BLaER1 treated with 17β-estradiol and CSF1 and Interleukin-3, amounts not matched to agents 10 nM and 100 nM (cell line): ENCODE data around the gene CLEC4D.
A peak's percentile ranks its signal among the peaks of the same experiment; 100 is the strongest.

Source experiments
- H3K27ac ChIP-seq, 11 experiments: shearing (Covaris generic); formaldehyde crosslinking; 2 replicates each; pipeline ENCODE4 v1.8.1; 2022
- H3K27me3 ChIP-seq, 11 experiments: shearing (Covaris generic); formaldehyde crosslinking; 2 replicates each; pipeline ENCODE4 v1.8.1; 2022
- H3K36me3 ChIP-seq, 11 experiments: shearing (Covaris generic); formaldehyde crosslinking; 2 replicates each; pipeline ENCODE4 v1.8.1; 2022
- H3K4me1 ChIP-seq, 10 experiments: shearing (Covaris generic); formaldehyde crosslinking; 2 replicates each; pipeline ENCODE4 v1.8.1; 2022
- H3K4me2 ChIP-seq, 11 experiments: shearing (Covaris generic); formaldehyde crosslinking; 2 replicates each; pipeline ENCODE4 v1.8.1; 2022
- H3K4me3 ChIP-seq, 10 experiments: shearing (Covaris generic); formaldehyde crosslinking; 2 replicates each; pipeline ENCODE4 v1.8.1; 2022
- H3K9ac ChIP-seq, 11 experiments: shearing (Covaris generic); formaldehyde crosslinking; 2 replicates each; pipeline ENCODE4 v1.8.1; 2022
- H3K9me3 ChIP-seq, 11 experiments: shearing (Covaris generic); formaldehyde crosslinking; replicated peaks in 1 of 11; 2 replicates each; pipeline ENCODE4 v1.8.1; 2022
- H4K20me1 ChIP-seq, 11 experiments: shearing (Covaris generic); formaldehyde crosslinking; 2 replicates each; pipeline ENCODE4 v1.8.1; 2022
- Cebpa-rat ChIP-seq, 11 experiments: shearing (Covaris generic); IDR thresholded peaks; 2 replicates each; pipeline ENCODE4 v1.8.1; 2022

CLEC4D gene

GRCh38 chr12:8541562-8541961, 28.3 kb downstream of the CLEC4D start:
- Histone ChIP-seq H3K4me1 (peaks cover 0 to 75% (median 39%) of the 10 kb centered on the region in 10 experiments; a peak in 17 of 20 replicates), H4K20me1 (peaks cover 0 to 6% (median 0%) of the 10 kb centered on the region in 11 experiments; a peak in 2 of 22 replicates)

GRCh38 chr12:8544295-8544694, 31.0 kb downstream of the CLEC4D start:
- peak overlapping the region in 1 of 11 experiments; percentile 36; a peak in 1 of 22 replicates for H3K27ac ChIP-seq
- no peak for TF ChIP-seq Cebpa-rat (IDR thresholded peaks at IDR 0.05)
- H3K4me2 ChIP-seq: peak overlapping the region in 6 of 11 experiments; percentile 17 to 79 (median 42); a peak in 11 of 22 replicates
- H3K36me3 ChIP-seq: 0 out of 22 replicates have a peak, but pooled peaks cover 0 to 1% (median 0%) of the 10 kb centered on the region in 11 experiments
- no peak overlapping the region for H3K4me3 ChIP-seq
- peaks cover 0 to 12% (median 0%) of the 10 kb centered on the region in 11 experiments; a peak in 5 of 22 replicates for H3K9me3 ChIP-seq
- H4K20me1 ChIP-seq: no peaks in the 10 kb centered on the region
- peaks cover 0 to 62% (median 37%) of the 10 kb centered on the region in 10 experiments; a peak in 17 of 20 replicates for H3K4me1 ChIP-seq
- no peaks in the 10 kb centered on the region for H3K27me3 ChIP-seq
- H3K9ac ChIP-seq: peak overlapping the region in 2 of 11 experiments; percentile 40 to 55; a peak in 2 of 22 replicates

More at GRCh38 chr12:8541562-8541961, 28.3 kb downstream of the CLEC4D start:
- Histone ChIP-seq H3K36me3 (peaks cover 0 to 29% (median 0%) of the 10 kb centered on the region in 11 experiments; a peak in 8 of 22 replicates), H3K27me3 (no peaks in the 10 kb centered on the region), H3K9ac (peak overlapping the region in 7 of 11 experiments; percentile 30 to 92 (median 71); a peak in 12 of 22 replicates), H3K27ac (peak overlapping the region in 9 of 11 experiments; percentile 36 to 94 (median 78); a peak in 18 of 22 replicates), H3K9me3 (peaks cover 0 to 24% (median 0%) of the 10 kb centered on the region in 11 experiments; a peak in 8 of 22 replicates), H3K4me3 (peak overlapping the region in 6 of 10 experiments; percentile 9 to 66 (median 36); a peak in 4 of 20 replicates), H3K4me2 (peak overlapping the region in 10 of 11 experiments; percentile 5 to 84 (median 58); a peak in 18 of 22 replicates)
- TF ChIP-seq Cebpa-rat (IDR thresholded peaks at IDR 0.05): no peak

- Histone ChIP-seq H3K27me3 (no peaks in the 10 kb centered on the region), H3K4me3 (no peak overlapping the region), H3K9me3 (peaks cover 0 to 9% (median 0%) of the 10 kb centered on the region in 11 experiments; a peak in 6 of 22 replicates), H3K4me2 (peak overlapping the region in 5 of 11 experiments; percentile 19 to 79 (median 64); a peak in 9 of 22 replicates), H3K4me1 (peaks cover 0 to 53% (median 15%) of the 10 kb centered on the region in 10 experiments; a peak in 17 of 20 replicates), H3K9ac (no peak overlapping the region), H4K20me1 (no peaks in the 10 kb centered on the region), H3K27ac (peak overlapping the region in 2 of 11 experiments; percentile 16 to 44; a peak in 4 of 22 replicates), H3K36me3 (no peaks in the 10 kb centered on the region)
- TF ChIP-seq Cebpa-rat (IDR thresholded peaks at IDR 0.05): no peak
Measured at GRCh38 chr12:8546591-8546990, 33.3 kb downstream of the CLEC4D start.

- no peaks in the 10 kb centered on the region for H3K27me3 ChIP-seq
- H3K4me1 ChIP-seq: peaks cover 0 to 44% (median 7%) of the 10 kb centered on the region in 10 experiments; a peak in 11 of 20 replicates
- no peak overlapping the region for H3K9ac ChIP-seq
- H4K20me1 ChIP-seq: no peaks in the 10 kb centered on the region
- peaks cover 0 to 4% (median 0%) of the 10 kb centered on the region in 11 experiments; a peak in 1 of 22 replicates for H3K9me3 ChIP-seq
- H3K36me3 ChIP-seq: no peaks in the 10 kb centered on the region
- no peak overlapping the region for H3K27ac ChIP-seq
- no peak overlapping the region for H3K4me2 ChIP-seq
- no peak overlapping the region for H3K4me3 ChIP-seq
- no peak for TF ChIP-seq Cebpa-rat (IDR thresholded peaks at IDR 0.05)
Measured at GRCh38 chr12:8547645-8548044, 34.3 kb downstream of the CLEC4D start.

GRCh38 chr12:8548192-8548591, 34.9 kb downstream of the CLEC4D start:
- Histone ChIP-seq H3K27ac (no peak overlapping the region), H3K4me3 (no peak overlapping the region)

GRCh38 chr12:8549381-8549780, 36.1 kb downstream of the CLEC4D start:
- Histone ChIP-seq H4K20me1 (no peaks in the 10 kb centered on the region), H3K4me1 (peaks cover 0 to 39% (median 6%) of the 10 kb centered on the region in 10 experiments; a peak in 11 of 20 replicates), H3K27ac (no peak overlapping the region), H3K9me3 (peaks cover 0 to 4% (median 0%) of the 10 kb centered on the region in 11 experiments; a peak in 1 of 22 replicates), H3K27me3 (no peaks in the 10 kb centered on the region), H3K9ac (no peak overlapping the region), H3K36me3 (no peaks in the 10 kb centered on the region), H3K4me3 (no peak overlapping the region), H3K4me2 (no peak overlapping the region)
- TF ChIP-seq Cebpa-rat (IDR thresholded peaks at IDR 0.05): no peak

More at GRCh38 chr12:8548192-8548591, 34.9 kb downstream of the CLEC4D start:
- peaks cover 0 to 4% (median 0%) of the 10 kb centered on the region in 11 experiments; a peak in 1 of 22 replicates for H3K9me3 ChIP-seq
- TF ChIP-seq Cebpa-rat (IDR thresholded peaks at IDR 0.05): no peak
- peaks cover 0 to 44% (median 7%) of the 10 kb centered on the region in 10 experiments; a peak in 11 of 20 replicates for H3K4me1 ChIP-seq
- no peaks in the 10 kb centered on the region for H3K36me3 ChIP-seq
- no peak overlapping the region for H3K4me2 ChIP-seq
- no peaks in the 10 kb centered on the region for H4K20me1 ChIP-seq
- no peak overlapping the region for H3K9ac ChIP-seq
- no peaks in the 10 kb centered on the region for H3K27me3 ChIP-seq

- peaks cover 0 to 39% (median 3%) of the 10 kb centered on the region in 10 experiments; a peak in 11 of 20 replicates for H3K4me1 ChIP-seq
- H3K9ac ChIP-seq: no peak overlapping the region
- no peak overlapping the region for H3K27ac ChIP-seq
- no peaks in the 10 kb centered on the region for H3K27me3 ChIP-seq
- H3K36me3 ChIP-seq: no peaks in the 10 kb centered on the region
- no peak for TF ChIP-seq Cebpa-rat (IDR thresholded peaks at IDR 0.05)
- no peak overlapping the region for H3K4me2 ChIP-seq
- no peak overlapping the region for H3K4me3 ChIP-seq
- H4K20me1 ChIP-seq: no peaks in the 10 kb centered on the region
- H3K9me3 ChIP-seq: peaks cover 0 to 4% (median 0%) of the 10 kb centered on the region in 11 experiments; a peak in 1 of 22 replicates
Measured at GRCh38 chr12:8553088-8553627, 39.9 kb downstream of the CLEC4D start.

GRCh38 chr12:8554451-8555195, 41.3 kb downstream of the CLEC4D start:
- Histone ChIP-seq H3K4me1 (peaks cover 0 to 39% (median 3%) of the 10 kb centered on the region in 10 experiments; a peak in 11 of 20 replicates), H3K4me2 (peak overlapping the region in 5 of 11 experiments; percentile 16 to 62 (median 40); a peak in 7 of 22 replicates), H3K9me3 (peaks cover 0 to 4% (median 0%) of the 10 kb centered on the region in 11 experiments; a peak in 1 of 22 replicates), H3K36me3 (no peaks in the 10 kb centered on the region), H3K27me3 (no peaks in the 10 kb centered on the region), H4K20me1 (no peaks in the 10 kb centered on the region), H3K4me3 (no peak overlapping the region), H3K27ac (no peak overlapping the region), H3K9ac (no peak overlapping the region)
- no peak for TF ChIP-seq Cebpa-rat (IDR thresholded peaks at IDR 0.05)
